ENCODE results near the gene PLEKHH2. TPM values are rescaled to one million over a fixed set of nuclear protein-coding genes. Genes with fewer than 3 reads are reported as not detected.

The PLEKHH2 gene
- total and polyA plus RNA-seq, 2 of the 13 experiments (the other 11 are each of a cell fraction or from before 2014, with no cell fraction given), result 1.1 to 3.0 TPM

DNA sequence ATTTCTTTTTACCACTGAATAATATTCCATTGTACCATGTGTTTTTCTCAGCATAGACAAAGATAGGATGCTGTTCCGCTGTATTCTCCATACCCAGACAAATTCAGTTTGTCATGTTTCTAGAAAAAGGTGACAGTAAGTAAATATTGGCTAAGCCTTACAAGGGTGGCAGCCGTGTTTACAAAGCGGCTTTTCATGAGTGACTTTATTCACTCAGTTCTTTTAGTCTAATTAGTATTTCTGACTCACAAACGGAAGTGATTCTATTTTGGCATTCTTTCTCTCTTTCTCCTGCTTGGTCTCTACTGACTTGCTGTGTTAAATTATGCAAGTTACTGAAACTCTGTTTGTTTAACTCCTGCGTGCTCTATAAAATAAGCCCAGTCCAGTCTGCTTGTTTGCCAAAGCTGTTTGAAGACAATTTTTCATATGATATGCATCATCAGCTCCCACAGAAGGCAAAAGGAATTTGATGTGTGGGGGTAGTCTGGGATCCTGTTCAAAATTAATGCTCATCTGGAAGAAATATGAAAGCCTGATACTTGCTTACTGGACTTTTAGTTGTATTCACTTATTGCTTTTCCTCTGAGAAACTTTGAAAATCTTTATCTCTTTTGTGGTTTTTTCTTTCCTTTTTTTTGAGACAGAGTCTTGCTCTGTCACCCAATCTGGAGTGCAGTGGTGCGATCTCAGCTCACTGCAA is 2.3 kb upstream of the PLEKHH2 start (continued):
- TF ChIP-seq, protein P1, sequence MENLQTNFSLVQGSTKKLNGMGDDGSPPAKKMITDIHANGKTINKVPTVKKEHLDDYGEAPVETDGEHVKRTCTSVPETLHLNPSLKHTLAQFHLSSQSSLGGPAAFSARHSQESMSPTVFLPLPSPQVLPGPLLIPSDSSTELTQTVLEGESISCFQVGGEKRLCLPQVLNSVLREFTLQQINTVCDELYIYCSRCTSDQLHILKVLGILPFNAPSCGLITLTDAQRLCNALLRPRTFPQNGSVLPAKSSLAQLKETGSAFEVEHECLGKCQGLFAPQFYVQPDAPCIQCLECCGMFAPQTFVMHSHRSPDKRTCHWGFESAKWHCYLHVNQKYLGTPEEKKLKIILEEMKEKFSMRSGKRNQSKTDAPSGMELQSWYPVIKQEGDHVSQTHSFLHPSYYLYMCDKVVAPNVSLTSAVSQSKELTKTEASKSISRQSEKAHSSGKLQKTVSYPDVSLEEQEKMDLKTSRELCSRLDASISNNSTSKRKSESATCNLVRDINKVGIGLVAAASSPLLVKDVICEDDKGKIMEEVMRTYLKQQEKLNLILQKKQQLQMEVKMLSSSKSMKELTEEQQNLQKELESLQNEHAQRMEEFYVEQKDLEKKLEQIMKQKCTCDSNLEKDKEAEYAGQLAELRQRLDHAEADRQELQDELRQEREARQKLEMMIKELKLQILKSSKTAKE (CRISPR knock-in tag; IDR thresholded peaks at IDR 0.05; ENCODE audit: borderline replicate concordance), result peak; percentile 47; the same call in 1 of the 2 replicates
- TF ChIP-seq, protein P2, sequence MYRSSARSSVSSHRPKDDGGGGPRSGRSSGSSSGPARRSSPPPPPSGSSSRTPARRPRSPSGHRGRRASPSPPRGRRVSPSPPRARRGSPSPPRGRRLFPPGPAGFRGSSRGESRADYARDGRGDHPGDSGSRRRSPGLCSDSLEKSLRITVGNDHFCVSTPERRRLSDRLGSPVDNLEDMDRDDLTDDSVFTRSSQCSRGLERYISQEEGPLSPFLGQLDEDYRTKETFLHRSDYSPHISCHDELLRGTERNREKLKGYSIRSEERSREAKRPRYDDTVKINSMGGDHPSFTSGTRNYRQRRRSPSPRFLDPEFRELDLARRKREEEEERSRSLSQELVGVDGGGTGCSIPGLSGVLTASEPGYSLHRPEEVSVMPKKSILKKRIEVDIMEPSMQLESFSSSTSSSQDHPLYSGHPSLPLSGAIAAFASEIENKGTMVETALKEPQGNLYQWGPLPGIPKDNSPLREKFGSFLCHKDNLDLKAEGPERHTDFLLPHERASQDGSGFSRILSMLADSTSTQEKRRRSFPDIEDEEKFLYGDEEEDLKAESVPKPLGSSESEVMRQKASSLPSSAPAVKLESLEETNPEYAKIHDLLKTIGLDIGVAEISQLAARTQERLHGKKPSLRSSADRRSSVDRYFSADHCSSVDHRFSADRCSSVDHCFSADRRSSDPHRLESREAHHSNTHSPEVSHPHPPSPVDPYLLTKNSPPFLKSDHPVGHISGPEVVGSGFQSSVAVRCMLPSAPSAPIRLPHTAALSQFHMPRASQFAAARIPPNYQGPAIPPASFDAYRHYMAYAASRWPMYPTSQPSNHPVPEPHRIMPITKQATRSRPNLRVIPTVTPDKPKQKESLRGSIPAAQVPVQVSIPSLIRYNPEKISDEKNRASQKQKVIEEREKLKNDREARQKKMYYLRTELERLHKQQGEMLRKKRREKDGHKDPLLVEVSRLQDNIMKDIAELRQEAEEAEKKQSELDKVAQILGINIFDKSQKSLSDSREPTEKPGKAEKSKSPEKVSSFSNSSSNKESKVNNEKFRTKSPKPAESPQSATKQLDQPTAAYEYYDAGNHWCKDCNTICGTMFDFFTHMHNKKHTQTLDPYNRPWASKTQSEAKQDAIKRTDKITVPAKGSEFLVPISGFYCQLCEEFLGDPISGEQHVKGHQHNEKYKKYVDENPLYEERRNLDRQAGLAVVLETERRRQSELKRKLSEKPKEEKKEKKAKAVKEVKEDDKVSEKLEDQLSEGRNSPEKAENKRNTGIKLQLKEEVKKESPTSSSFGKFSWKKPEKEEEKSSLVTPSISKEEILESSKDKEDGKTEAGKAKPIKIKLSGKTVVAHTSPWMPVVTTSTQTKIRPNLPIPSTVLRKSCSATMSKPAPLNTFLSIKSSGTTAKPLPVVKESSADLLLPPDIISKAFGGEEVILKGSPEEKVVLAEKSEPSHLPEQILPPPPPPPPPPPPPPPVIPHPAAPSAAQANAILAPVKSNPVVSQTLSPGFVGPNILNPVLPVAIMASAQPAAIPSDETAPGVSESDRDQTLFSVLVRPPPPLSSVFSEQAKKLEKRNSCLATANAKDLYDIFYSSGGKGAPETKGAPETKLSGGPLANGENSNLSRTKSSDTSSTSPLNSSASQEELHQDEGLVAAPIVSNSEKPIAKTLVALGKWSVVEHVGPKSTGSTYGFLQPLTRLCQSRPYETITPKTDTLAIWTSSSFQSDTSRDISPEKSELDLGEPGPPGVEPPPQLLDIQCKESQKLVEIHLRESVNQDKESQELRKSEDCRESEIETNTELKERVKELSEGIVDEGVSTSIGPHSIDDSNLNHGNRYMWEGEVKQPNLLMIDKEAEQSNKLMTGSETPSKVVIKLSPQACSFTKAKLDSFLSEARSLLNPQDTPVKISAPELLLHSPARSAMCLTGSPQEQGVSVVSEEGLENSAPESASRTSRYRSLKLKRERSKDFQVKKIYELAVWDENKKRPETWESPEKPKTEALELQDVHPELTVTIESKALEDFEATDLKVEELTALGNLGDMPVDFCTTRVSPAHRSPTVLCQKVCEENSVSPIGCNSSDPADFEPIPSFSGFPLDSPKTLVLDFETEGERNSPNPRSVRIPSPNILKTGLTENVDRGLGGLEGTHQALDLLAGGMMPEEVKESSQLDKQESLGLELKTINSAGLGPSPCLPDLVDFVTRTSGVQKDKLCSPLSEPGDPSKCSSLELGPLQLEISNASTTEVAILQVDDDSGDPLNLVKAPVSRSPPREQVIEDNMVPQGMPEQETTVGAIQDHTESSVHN (CRISPR knock-in tag; IDR thresholded peaks at IDR 0.05), result no peak
- TF ChIP-seq ZC3H4 (CRISPR knock-in tag; IDR thresholded peaks at IDR 0.05; ENCODE audit: borderline replicate concordance), result no peak
- TF ChIP-seq, protein P3, sequence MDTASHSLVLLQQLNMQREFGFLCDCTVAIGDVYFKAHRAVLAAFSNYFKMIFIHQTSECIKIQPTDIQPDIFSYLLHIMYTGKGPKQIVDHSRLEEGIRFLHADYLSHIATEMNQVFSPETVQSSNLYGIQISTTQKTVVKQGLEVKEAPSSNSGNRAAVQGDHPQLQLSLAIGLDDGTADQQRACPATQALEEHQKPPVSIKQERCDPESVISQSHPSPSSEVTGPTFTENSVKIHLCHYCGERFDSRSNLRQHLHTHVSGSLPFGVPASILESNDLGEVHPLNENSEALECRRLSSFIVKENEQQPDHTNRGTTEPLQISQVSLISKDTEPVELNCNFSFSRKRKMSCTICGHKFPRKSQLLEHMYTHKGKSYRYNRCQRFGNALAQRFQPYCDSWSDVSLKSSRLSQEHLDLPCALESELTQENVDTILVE (CRISPR knock-in tag; IDR thresholded peaks at IDR 0.05), result 0 out of 2 replicates have a peak, but pooled peaks have one; percentile 35
- TF ChIP-seq HNRNPH1 (optimal IDR thresholded peaks at IDR 0.05; ENCODE audit: low read depth, low read length), result no peak
- no peak for TF ChIP-seq KDM1A (CRISPR knock-in tag; IDR thresholded peaks at IDR 0.05)
- TF ChIP-seq, protein P4, sequence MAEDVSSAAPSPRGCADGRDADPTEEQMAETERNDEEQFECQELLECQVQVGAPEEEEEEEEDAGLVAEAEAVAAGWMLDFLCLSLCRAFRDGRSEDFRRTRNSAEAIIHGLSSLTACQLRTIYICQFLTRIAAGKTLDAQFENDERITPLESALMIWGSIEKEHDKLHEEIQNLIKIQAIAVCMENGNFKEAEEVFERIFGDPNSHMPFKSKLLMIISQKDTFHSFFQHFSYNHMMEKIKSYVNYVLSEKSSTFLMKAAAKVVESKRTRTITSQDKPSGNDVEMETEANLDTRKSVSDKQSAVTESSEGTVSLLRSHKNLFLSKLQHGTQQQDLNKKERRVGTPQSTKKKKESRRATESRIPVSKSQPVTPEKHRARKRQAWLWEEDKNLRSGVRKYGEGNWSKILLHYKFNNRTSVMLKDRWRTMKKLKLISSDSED (CRISPR knock-in tag; IDR thresholded peaks at IDR 0.05), result no peak
- no peak for TF ChIP-seq KLF15 (CRISPR knock-in tag; IDR thresholded peaks at IDR 0.05; ENCODE audit: borderline replicate concordance)
- no peak for TF ChIP-seq ZNF773 (CRISPR knock-in tag; IDR thresholded peaks at IDR 0.05; ENCODE audit: borderline replicate concordance)
- 0 out of 2 replicates have a peak, but pooled peaks have one; percentile 28 for TF ChIP-seq SSRP1 (CRISPR knock-in tag; IDR thresholded peaks at IDR 0.05)
- TF ChIP-seq, protein P5, sequence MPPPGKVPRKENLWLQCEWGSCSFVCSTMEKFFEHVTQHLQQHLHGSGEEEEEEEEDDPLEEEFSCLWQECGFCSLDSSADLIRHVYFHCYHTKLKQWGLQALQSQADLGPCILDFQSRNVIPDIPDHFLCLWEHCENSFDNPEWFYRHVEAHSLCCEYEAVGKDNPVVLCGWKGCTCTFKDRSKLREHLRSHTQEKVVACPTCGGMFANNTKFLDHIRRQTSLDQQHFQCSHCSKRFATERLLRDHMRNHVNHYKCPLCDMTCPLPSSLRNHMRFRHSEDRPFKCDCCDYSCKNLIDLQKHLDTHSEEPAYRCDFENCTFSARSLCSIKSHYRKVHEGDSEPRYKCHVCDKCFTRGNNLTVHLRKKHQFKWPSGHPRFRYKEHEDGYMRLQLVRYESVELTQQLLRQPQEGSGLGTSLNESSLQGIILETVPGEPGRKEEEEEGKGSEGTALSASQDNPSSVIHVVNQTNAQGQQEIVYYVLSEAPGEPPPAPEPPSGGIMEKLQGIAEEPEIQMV (CRISPR knock-in tag; IDR thresholded peaks at IDR 0.05; ENCODE audit: low read depth), result no peak
- no peak for TF ChIP-seq ZNF136 (CRISPR knock-in tag; IDR thresholded peaks at IDR 0.05; ENCODE audit: low read depth)
- no peak for TF ChIP-seq ZNF383 (CRISPR knock-in tag; IDR thresholded peaks at IDR 0.05; ENCODE audit: borderline replicate concordance)
